ENCODE data around the gene AKR1A1. TPM values are rescaled to one million over a fixed set of nuclear protein-coding genes. Genes with fewer than 3 reads are reported as not detected.

Gene AKR1A1
- total RNA-seq, 2 experiments from 2014 or later = 25.3 to 31.0 TPM

DNA sequence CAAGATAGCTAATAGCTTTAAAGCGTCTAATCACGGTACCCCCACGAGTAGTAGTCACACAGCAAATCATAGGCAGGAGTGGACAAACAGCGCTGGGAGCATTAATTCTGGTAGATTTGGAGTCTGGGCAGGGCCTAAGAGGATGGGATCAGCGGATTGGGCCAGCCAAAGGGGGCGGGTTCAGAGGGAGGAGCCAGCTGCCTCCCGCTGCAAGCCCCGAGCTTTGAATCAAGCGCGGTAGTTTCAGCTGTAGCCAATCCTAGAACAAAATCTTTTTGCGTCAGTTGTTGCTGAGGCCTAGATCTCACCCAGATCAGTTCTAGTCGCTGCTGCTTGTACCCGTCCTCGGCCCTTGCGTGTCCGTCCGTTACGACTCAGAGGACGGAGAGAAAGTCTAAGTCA is 32.6 kb downstream of the AKR1A1 start:
- Histone ChIP-seq H3K4me3 (ENCODE audit: low read length) (peak overlapping the region; percentile 95), H3K9me3 (ENCODE audit: control insufficient read depth in 1 of 2, insufficient read depth in 1 of 2, low read length in 2 of 2) (no peaks in the 10 kb centered on the region), H3K36me3 (ENCODE audit: insufficient read depth, low read length) (no peaks in the 10 kb centered on the region), H3K27ac (ENCODE audit: low read depth in 1 of 2, low read length in 2 of 2) (peak overlapping the region; percentile 94 to 95), H3K4me1 (ENCODE audit: insufficient read depth, low read length) (peaks cover 36% of the 10 kb centered on the region), H3K27me3 (ENCODE audit: control insufficient read depth in 1 of 2, insufficient read depth in 2 of 2, low read length in 2 of 2) (no peaks in the 10 kb centered on the region)
- H3K27ac Mint-ChIP-seq = peak overlapping the region; percentile 93
- peaks cover 36% of the 10 kb centered on the region for H3K4me1 Mint-ChIP-seq (ENCODE audit: low read depth)
- no peaks in the 10 kb centered on the region for H3K27me3 Mint-ChIP-seq
- ChIA-PET CTCF (interaction anchor here (0.8 kb wide), 1 partner anchor 62 kb away, joined by 3 read pairs; the partner anchor contains the start of gene PRDX1), POLR2A (interaction anchor here (0.6 to 5.0 kb wide), 17 partner anchors 10 to 861 kb away, joined by 3 to 65 read pairs (median 4); partner anchors contain the start of genes AKR1A1, CCDC163, GPBP1L1 and HECTD3)
- peak; percentile 74 for ATAC-seq (ENCODE audit: poor library complexity)
- TF ChIP-seq, protein P1, sequence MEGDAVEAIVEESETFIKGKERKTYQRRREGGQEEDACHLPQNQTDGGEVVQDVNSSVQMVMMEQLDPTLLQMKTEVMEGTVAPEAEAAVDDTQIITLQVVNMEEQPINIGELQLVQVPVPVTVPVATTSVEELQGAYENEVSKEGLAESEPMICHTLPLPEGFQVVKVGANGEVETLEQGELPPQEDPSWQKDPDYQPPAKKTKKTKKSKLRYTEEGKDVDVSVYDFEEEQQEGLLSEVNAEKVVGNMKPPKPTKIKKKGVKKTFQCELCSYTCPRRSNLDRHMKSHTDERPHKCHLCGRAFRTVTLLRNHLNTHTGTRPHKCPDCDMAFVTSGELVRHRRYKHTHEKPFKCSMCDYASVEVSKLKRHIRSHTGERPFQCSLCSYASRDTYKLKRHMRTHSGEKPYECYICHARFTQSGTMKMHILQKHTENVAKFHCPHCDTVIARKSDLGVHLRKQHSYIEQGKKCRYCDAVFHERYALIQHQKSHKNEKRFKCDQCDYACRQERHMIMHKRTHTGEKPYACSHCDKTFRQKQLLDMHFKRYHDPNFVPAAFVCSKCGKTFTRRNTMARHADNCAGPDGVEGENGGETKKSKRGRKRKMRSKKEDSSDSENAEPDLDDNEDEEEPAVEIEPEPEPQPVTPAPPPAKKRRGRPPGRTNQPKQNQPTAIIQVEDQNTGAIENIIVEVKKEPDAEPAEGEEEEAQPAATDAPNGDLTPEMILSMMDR (IDR thresholded peaks at IDR 0.05) = no peak
- H3K36me3 Mint-ChIP-seq (ENCODE audit: low read depth) = peaks cover 16% of the 10 kb centered on the region
- intact Hi-C loops (cut with DNase I, micrococcal nuclease) = loop anchor here (1.0 to 10.0 kb wide), 8 partner anchors 32 to 1878 kb away; partner anchors contain the start of genes BTBD19 (in 2 of the 2), DYNLT4 (in 2 of the 2), MUTYH (in 2 of the 2) and PLK3 (in 2 of the 2)
- peak overlapping the region; percentile 94 for H3K4me3 Mint-ChIP-seq
- DNase-seq = peak; percentile 88 to 98 (median 92)
- no peaks in the 10 kb centered on the region for H3K9me3 Mint-ChIP-seq

DNA sequence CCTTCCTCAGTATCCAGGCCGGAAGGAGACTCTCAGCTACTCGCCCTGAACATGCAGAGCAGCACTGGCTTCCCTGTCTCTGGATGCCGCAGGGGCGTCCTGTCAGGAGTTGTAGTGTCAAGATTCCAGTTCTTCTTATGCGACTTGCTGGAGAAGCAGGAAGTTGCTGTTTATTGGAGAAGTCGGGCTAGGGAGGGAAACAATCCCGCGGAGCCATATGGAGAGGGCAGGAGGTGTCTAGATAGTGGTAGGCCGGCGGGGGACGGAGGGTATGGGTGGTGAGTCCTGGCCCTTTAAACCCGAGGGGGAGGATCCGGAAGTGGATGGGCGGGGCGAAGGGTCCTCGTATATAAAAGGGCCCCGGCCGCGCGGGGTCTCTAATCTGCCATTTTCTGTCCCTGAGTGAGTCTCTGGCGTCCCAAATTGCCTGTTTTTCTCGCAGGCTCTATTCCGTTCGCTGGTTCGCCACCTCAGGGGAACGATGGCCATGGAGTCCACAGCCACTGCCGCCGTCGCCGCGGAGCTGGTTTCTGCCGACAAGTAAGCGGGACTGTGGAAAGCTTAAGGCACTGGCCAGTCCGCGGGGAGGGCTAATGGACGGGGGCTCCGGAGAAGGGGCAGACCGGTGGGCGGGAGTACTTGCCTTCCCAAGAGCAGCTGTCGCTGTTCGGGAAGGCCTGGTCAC is 33.2 kb downstream of the AKR1A1 start, which contains the start of gene NASP:
Gene NASP, plus strand, starts transcription at position 376 of the 685 bp plus-strand sequence. Its CDS starts 106 bp downstream, at position 482.
- H3K4me1 Mint-ChIP-seq (ENCODE audit: low read depth) = peaks cover 38% of the 10 kb centered on the region
- peak; percentile 53 for ATAC-seq (ENCODE audit: poor library complexity)

More for the DNA sequence above, 33.2 kb downstream of the AKR1A1 start, which contains the start of gene NASP:
- TF ChIP-seq, protein P1 (IDR thresholded peaks at IDR 0.05) = no peak
- no peaks in the 10 kb centered on the region for H3K9me3 Mint-ChIP-seq
- peaks cover 16% of the 10 kb centered on the region for H3K36me3 Mint-ChIP-seq (ENCODE audit: low read depth)
- peak within 1 kb of the TSS; percentile 94 to 95 for H3K27ac ChIP-seq (ENCODE audit: low read depth in 1 of 2, low read length in 2 of 2)
- H3K4me1 ChIP-seq (ENCODE audit: insufficient read depth, low read length) = peaks cover 39% of the 10 kb centered on the region
- ChIA-PET POLR2A (interaction anchor here (0.7 to 5.0 kb wide), 13 partner anchors 33 to 862 kb away, joined by 3 to 65 read pairs (median 11); partner anchors contain the start of genes AKR1A1, CCDC163, GPBP1L1 and HECTD3), CTCF (interaction anchor here (0.6 to 2.4 kb wide), 4 partner anchors 58 to 102 kb away, joined by 3 to 6 read pairs (median 4); partner anchors contain the start of genes GPBP1L1 and PRDX1)
- peak; percentile 84 to 98 (median 92) for DNase-seq
- H3K36me3 ChIP-seq (ENCODE audit: insufficient read depth, low read length) = no peaks in the 10 kb centered on the region
- H3K4me3 Mint-ChIP-seq = peak within 1 kb of the TSS; percentile 94
- H3K27me3 Mint-ChIP-seq = no peaks in the 10 kb centered on the region
- no peaks in the 10 kb centered on the region for H3K9me3 ChIP-seq (ENCODE audit: control insufficient read depth in 1 of 2, insufficient read depth in 1 of 2, low read length in 2 of 2)
- intact Hi-C loops (cut with DNase I, micrococcal nuclease) = loop anchor here (1.0 to 10.0 kb wide), 12 partner anchors 17 to 1879 kb away; partner anchors contain the start of genes BTBD19 (in 2 of the 2), DYNLT4 (in 2 of the 2), MUTYH (in 2 of the 2) and PLK3 (in 2 of the 2)
- H3K4me3 ChIP-seq (ENCODE audit: low read length) = peak within 1 kb of the TSS; percentile 95
- no peaks in the 10 kb centered on the region for H3K27me3 ChIP-seq (ENCODE audit: control insufficient read depth in 1 of 2, insufficient read depth in 2 of 2, low read length in 2 of 2)
- H3K27ac Mint-ChIP-seq = peak within 1 kb of the TSS; percentile 93

Data from CD4-positive, alpha-beta T cell (primary cell).